CD14-positive monocyte (primary cell): Measurements from ENCODE around the gene CCDC82. TPM values are rescaled to one million over a fixed set of nuclear protein-coding genes. Genes with fewer than 3 reads are reported as not detected.

Experiments used
- DNase-seq, 3 donors: peaks; one replicate each; pipeline ENCODE4 v3.0.0-alpha.2; 2011 to 2022
- H2AFZ ChIP-seq: 2 replicates; pipeline ENCODE4 v1.6.0; 2012; ENCODE audit warnings: mild to moderate bottlenecking, low read depth, low read length, inconsistent platforms; ENCODE audit not compliant: insufficient read depth, poor library complexity, severe bottlenecking
- H3K27ac ChIP-seq, 2 donors: 1 replicate in 1 of 2; 2 replicates in 1 of 2; pipeline ENCODE4 v1.5.1; 2012 to 2013; ENCODE audit warnings: low read length in 2 of 2, control low read depth in 1 of 2, inconsistent platforms in 1 of 2, low read depth in 1 of 2, mild to moderate bottlenecking in 1 of 2
- H3K27me3 ChIP-seq, 2 donors: one replicate each; pipeline versions ENCODE4 v1.6.0 to v1.6.1; 2011 to 2013; ENCODE audit warnings: low read length in 2 of 2; ENCODE audit not compliant: control insufficient read depth in 2 of 2, insufficient read depth in 2 of 2
- H3K36me3 ChIP-seq, 2 donors: replicated peaks in 1 of 2; 1 replicate in 1 of 2; 2 replicates in 1 of 2; pipeline versions ENCODE4 v1.5.1 to v1.6.1; 2012 to 2013; ENCODE audit warnings: low read length in 2 of 2, control low read depth in 1 of 2, inconsistent platforms in 1 of 2, mild to moderate bottlenecking in 1 of 2; ENCODE audit not compliant: insufficient read depth in 2 of 2, control insufficient read depth in 1 of 2
- H3K4me1 ChIP-seq, 2 donors: 1 replicate in 1 of 2; 2 replicates in 1 of 2; pipeline versions ENCODE4 v1.5.1 to v1.6.1; 2012 to 2013; ENCODE audit warnings: low read length in 2 of 2, control low read depth in 1 of 2, inconsistent platforms in 1 of 2, mild to moderate bottlenecking in 1 of 2, moderate library complexity in 1 of 2; ENCODE audit not compliant: insufficient read depth in 2 of 2, control insufficient read depth in 1 of 2
- H3K4me2 ChIP-seq: replicated peaks from 2 replicates; pipeline ENCODE3; 2012; ENCODE audit warnings: low read length, moderate library complexity, mild to moderate bottlenecking; ENCODE audit not compliant: poor library complexity, severe bottlenecking; ENCODE audit errors: extremely low read depth
- H3K4me3 ChIP-seq, 3 experiments: fragments of 200-600 bp in 1 of 3; sonication (generic) in 1 of 3; replicated peaks in 1 of 3; 1 replicate in 2 of 3; 2 replicates in 1 of 3; pipeline ENCODE4 v1.5.1; 2011 to 2013; ENCODE audit warnings: low read length in 3 of 3, mild to moderate bottlenecking in 3 of 3, control low read depth in 2 of 3, low read depth in 2 of 3, inconsistent platforms in 1 of 3, moderate library complexity in 1 of 3
- H3K79me2 ChIP-seq: 2 replicates; pipeline ENCODE4 v1.6.0; 2012; ENCODE audit warnings: mild to moderate bottlenecking, control low read depth, inconsistent platforms, low read length, moderate library complexity; ENCODE audit not compliant: insufficient read depth
- H3K9ac ChIP-seq: 2 replicates; pipeline ENCODE4 v1.6.0; 2017; ENCODE audit warnings: low read length, mild to moderate bottlenecking; ENCODE audit not compliant: insufficient read depth, poor library complexity, severe bottlenecking
- H3K9me3 ChIP-seq, 2 donors: replicated peaks in 1 of 2; 1 replicate in 1 of 2; 2 replicates in 1 of 2; pipeline versions ENCODE4 v1.5.1 to v1.6.1; 2012 to 2013; ENCODE audit warnings: low read length in 2 of 2, control low read depth in 1 of 2; ENCODE audit not compliant: control insufficient read depth in 1 of 2, insufficient read depth in 1 of 2
- H4K20me1 ChIP-seq: 2 replicates; pipeline ENCODE4 v1.6.0; 2012; ENCODE audit warnings: mild to moderate bottlenecking, low read length, control low read depth, moderate library complexity; ENCODE audit not compliant: insufficient read depth
- H3K27ac Mint-ChIP-seq, 7 donors: one replicate each; pipeline ENCODE4 v1.8.0; 2020; ENCODE audit warnings: mild to moderate bottlenecking in 7 of 7, mixed read lengths in 7 of 7, moderate library complexity in 6 of 7, inconsistent platforms in 2 of 7
- H3K27me3 Mint-ChIP-seq, 3 donors: one replicate each; pipeline ENCODE4 v1.8.0; 2021 to 2022; ENCODE audit warnings: low read depth in 3 of 3, mild to moderate bottlenecking in 3 of 3, mixed read lengths in 3 of 3, moderate library complexity in 3 of 3, inconsistent platforms in 1 of 3
- H3K36me3 Mint-ChIP-seq, 2 donors: one replicate each; pipeline ENCODE4 v1.8.0; 2020; ENCODE audit warnings: mixed read lengths in 2 of 2, inconsistent platforms in 1 of 2, mild to moderate bottlenecking in 1 of 2
- H3K4me1 Mint-ChIP-seq: one replicate; pipeline ENCODE4 v1.8.0; 2020; ENCODE audit warnings: mild to moderate bottlenecking, mixed read lengths
- H3K4me3 Mint-ChIP-seq, 2 donors: one replicate each; pipeline ENCODE4 v1.8.0; 2020; ENCODE audit warnings: mild to moderate bottlenecking in 2 of 2, mixed read lengths in 2 of 2, moderate library complexity in 1 of 2
- H3K9me3 Mint-ChIP-seq, 7 donors: one replicate each; pipeline ENCODE4 v1.8.0; 2020 to 2022; ENCODE audit warnings: mixed read lengths in 7 of 7, mild to moderate bottlenecking in 6 of 7, moderate library complexity in 6 of 7, inconsistent platforms in 2 of 7
- CTCF ChIP-seq: fragments of 200-600 bp; IDR thresholded peaks from one replicate; pipeline ENCODE4 v1.8.0; 2022; ENCODE audit warnings: antibody characterized with exemption, mild to moderate bottlenecking
- WGBS: methylation state at CpG from one replicate; pipeline ENCODE4 v1.1.5; 2013; ENCODE audit warnings: missing lambda C conversion rate; ENCODE audit not compliant: insufficient coverage; 5-methylcytosine and 5-hydroxymethylcytosine counted together
- intact Hi-C, 2 donors: fragments of 100-400 bp; cut with micrococcal nuclease; formaldehyde crosslinking; loops; one replicate each; pipeline versions ENCODE4 v1.15.0 to v1.15.1; 2023
- polyA plus RNA-seq, 3 donors: library from polyadenylated mRNA; depleted of rRNA in 1 of 3; unstranded in 2 of 3; stranded (reverse) in 1 of 3; fragments of 300-500 nt in 2 of 3; fragments of >200 nt in 1 of 3; fragmentation: Illumina TruSeq in 2 of 3; gene quantifications; 1 replicate in 2 of 3; 2 replicates in 1 of 3; pipeline ENCODE4 v1.2.3, GENCODE V29; 2012 to 2021

Gene CCDC82
- polyA plus RNA-seq, 3 donors: 10.7 to 18.2 (median 12.2) TPM

DNA sequence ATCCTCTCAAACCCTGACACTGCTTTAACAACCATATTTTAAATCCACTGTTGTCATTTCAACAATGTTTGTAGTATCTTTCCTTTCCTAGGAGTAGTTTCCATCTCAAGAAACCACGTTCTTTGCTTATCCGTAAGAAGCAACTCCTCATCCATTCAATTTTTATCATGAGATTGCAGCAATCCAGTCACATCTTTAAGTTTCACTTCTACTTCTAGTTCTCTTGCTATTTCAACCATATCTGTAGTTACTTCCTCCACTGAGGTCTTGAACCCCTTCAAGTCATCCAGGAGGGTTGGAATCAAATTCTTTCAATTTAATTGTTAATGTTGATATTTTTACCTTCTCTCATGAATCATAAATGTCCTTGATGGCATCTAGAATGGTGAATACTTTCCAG, 22.4 kb downstream of the CCDC82 start:
- H3K9ac ChIP-seq: no peak overlapping the region
- Mint-ChIP-seq H3K27ac (peak overlapping the region in 3 of 7 donors; percentile 18 to 69 (median 53)), H3K4me1 (peaks cover 7% of the 10 kb centered on the region), H3K4me3 (peak overlapping the region in 1 of 2 donors; percentile 41), H3K27me3 (no peaks in the 10 kb centered on the region), H3K9me3 (peaks cover 0 to 18% (median 7%) of the 10 kb centered on the region in 7 donors), H3K36me3 (peaks cover 39 to 57% of the 10 kb centered on the region in 2 donors)
- H3K4me3 ChIP-seq: no peak overlapping the region
- peaks cover 0 to 6% of the 10 kb centered on the region in 2 donors for H3K9me3 ChIP-seq
- no peak overlapping the region for H3K4me2 ChIP-seq
- DNase-seq: peak in 1 of 3 donors; percentile 21
- no CpG with 5 or more reads among the region's 2 CpGs for WGBS
- H3K79me2 ChIP-seq: no peaks in the 10 kb centered on the region
- peak overlapping the region in 1 of 2 donors; percentile 58 for H3K27ac ChIP-seq
- intact Hi-C loops: no loop called here
- peaks cover 34 to 67% of the 10 kb centered on the region in 2 donors for H3K36me3 ChIP-seq
- H3K27me3 ChIP-seq: no peaks in the 10 kb centered on the region
- H3K4me1 ChIP-seq: peaks cover 3 to 9% of the 10 kb centered on the region in 2 donors
- TF ChIP-seq CTCF: no peak
- no peaks in the 10 kb centered on the region for H4K20me1 ChIP-seq
- H2AFZ ChIP-seq: no peak overlapping the region

GRCh38 chr11:96366024-96366423, 23.7 kb downstream of the CCDC82 start:
- no peak for TF ChIP-seq CTCF
- H3K27ac Mint-ChIP-seq: no peak overlapping the region
- Histone ChIP-seq H3K4me3 (no peak overlapping the region), H3K27ac (no peak overlapping the region), H3K27me3 (no peaks in the 10 kb centered on the region), H4K20me1 (no peaks in the 10 kb centered on the region), H3K9ac (no peak overlapping the region), H3K4me2 (no peak overlapping the region), H3K79me2 (no peaks in the 10 kb centered on the region), H3K4me1 (peaks cover 3 to 9% of the 10 kb centered on the region in 2 donors), H2AFZ (no peak overlapping the region), H3K9me3 (peaks cover 0 to 6% of the 10 kb centered on the region in 2 donors), H3K36me3 (peaks cover 25 to 65% of the 10 kb centered on the region in 2 donors)
- H3K27me3 Mint-ChIP-seq: no peaks in the 10 kb centered on the region
- DNase-seq: no peak
- no peak overlapping the region for H3K4me3 Mint-ChIP-seq
- H3K4me1 Mint-ChIP-seq: peaks cover 7% of the 10 kb centered on the region
- H3K9me3 Mint-ChIP-seq: peaks cover 0 to 18% (median 7%) of the 10 kb centered on the region in 7 donors
- no CpG with 5 or more reads among the region's 1 CpG for WGBS
- H3K36me3 Mint-ChIP-seq: peaks cover 34 to 49% of the 10 kb centered on the region in 2 donors
- intact Hi-C loops: no loop called here
